ENCODE data around the gene TEDC2.
A peak's percentile ranks its signal among the peaks of the same experiment; 100 is the strongest.

Gene TEDC2

GRCh38 chr16:2497116-2497630, 37.3 kb downstream of the TEDC2 start:
- DNase-seq, result no peak

GRCh38 chr16:2497695-2498484, 38.0 kb downstream of the TEDC2 start:
- no peak for DNase-seq

GRCh38 chr16:2498531-2499253, 38.8 kb downstream of the TEDC2 start:
- no peak for DNase-seq

- DNase-seq, result no peak
Observed at GRCh38 chr16:2499454-2499853, 39.5 kb downstream of the TEDC2 start.

GRCh38 chr16:2499890-2500429, 40.1 kb downstream of the TEDC2 start:
- no peak for DNase-seq

GRCh38 chr16:2500430-2500917, 40.6 kb downstream of the TEDC2 start:
- no peak for DNase-seq

- peak; percentile 65 for DNase-seq
Observed at GRCh38 chr16:2500918-2501750, 41.2 kb downstream of the TEDC2 start.

- DNase-seq, result no peak
Observed at GRCh38 chr16:2501946-2502895, 42.3 kb downstream of the TEDC2 start.

- no peak for DNase-seq
Observed at GRCh38 chr16:2505695-2506094, 45.8 kb downstream of the TEDC2 start.

GRCh38 chr16:2507052-2507659, 47.2 kb downstream of the TEDC2 start:
- no peak for DNase-seq

- DNase-seq, result no peak
Observed at GRCh38 chr16:2507665-2508064, 47.8 kb downstream of the TEDC2 start.

- DNase-seq, result no peak
Observed at GRCh38 chr16:2508722-2509400, 49.0 kb downstream of the TEDC2 start.

- DNase-seq, result no peak
Observed at GRCh38 chr16:2511128-2511800, 51.4 kb downstream of the TEDC2 start.

GRCh38 chr16:2511996-2512734, 52.3 kb downstream of the TEDC2 start:
- DNase-seq, result no peak

- peak; percentile 35 to 66 for DNase-seq
Observed at GRCh38 chr16:2512735-2513404, 53.0 kb downstream of the TEDC2 start.

- DNase-seq, result peak; percentile 81 to 84
Observed at GRCh38 chr16:2513405-2514332, 53.8 kb downstream of the TEDC2 start, which contains the start of gene ATP6V0C. TSS of gene ATP6V0C (plus strand) at chr16:2513952. CDS start at chr16:2514104, 152 bp downstream.
